ENCODE results near the gene MEIOB. TPM values are rescaled to one million over a fixed set of nuclear protein-coding genes. Genes with fewer than 3 reads are reported as not detected.

Gene MEIOB
- polyA plus RNA-seq, 3 donors = not detected

DNA sequence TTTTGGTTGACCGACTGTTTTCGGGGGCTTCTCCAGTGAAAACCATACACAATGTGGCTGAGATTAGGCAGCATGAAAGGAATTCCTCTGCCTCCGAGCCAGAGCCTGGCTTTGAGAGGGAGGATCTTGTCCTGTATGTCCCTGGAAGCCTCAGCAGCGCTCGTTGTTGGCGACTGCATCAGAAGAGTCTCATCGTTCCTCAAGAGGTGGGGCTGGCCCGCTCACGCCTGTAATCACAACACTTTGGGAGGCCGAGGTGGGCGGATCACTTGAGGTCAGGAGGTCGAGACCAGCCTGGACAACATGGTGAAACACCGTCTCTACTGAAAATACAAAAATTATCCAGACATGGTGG, 31.2 kb upstream of the MEIOB start:
- Histone ChIP-seq H3K9me3 (replicated peaks in 1 of 2; ENCODE audit: control insufficient read depth in 1 of 2, insufficient read depth in 1 of 2, low read length in 2 of 2) (no peaks in the 10 kb centered on the region), H3K4me2 (replicated peaks; ENCODE audit: extremely low read depth, low read length, poor library complexity, severe bottlenecking) (no peak overlapping the region), H3K9ac (ENCODE audit: insufficient read depth, low read length, poor library complexity, severe bottlenecking) (no peak overlapping the region), H3K36me3 (replicated peaks in 1 of 2; ENCODE audit: control insufficient read depth in 1 of 2, insufficient read depth in 2 of 2, low read length in 2 of 2) (no peaks in the 10 kb centered on the region), H2AFZ (ENCODE audit: insufficient read depth, low read depth, low read length, poor library complexity, severe bottlenecking) (no peak overlapping the region), H4K20me1 (ENCODE audit: insufficient read depth, low read length) (no peaks in the 10 kb centered on the region), H3K27ac (ENCODE audit: low read depth in 1 of 2, low read length in 2 of 2) (no peak overlapping the region), H3K79me2 (ENCODE audit: insufficient read depth, low read length) (no peaks in the 10 kb centered on the region), H3K4me3 (replicated peaks in 1 of 3; ENCODE audit: low read depth in 2 of 3, low read length in 3 of 3) (no peak overlapping the region), H3K27me3 (ENCODE audit: control insufficient read depth in 2 of 2, insufficient read depth in 2 of 2, low read length in 2 of 2) (peaks cover 0 to 4% of the 10 kb centered on the region in 2 donors), H3K4me1 (ENCODE audit: control insufficient read depth in 1 of 2, insufficient read depth in 2 of 2, low read length in 2 of 2) (no peaks in the 10 kb centered on the region)
- intact Hi-C loops (cut with micrococcal nuclease) = no loop called here
- Mint-ChIP-seq H3K9me3 (peaks cover 0 to 2% (median 0%) of the 10 kb centered on the region in 7 donors), H3K36me3 (no peaks in the 10 kb centered on the region), H3K4me1 (no peaks in the 10 kb centered on the region), H3K27ac (no peak overlapping the region), H3K27me3 (ENCODE audit: low read depth in 3 of 3) (peaks cover 20 to 54% (median 33%) of the 10 kb centered on the region in 3 donors), H3K4me3 (no peak overlapping the region)
- DNase-seq = no peak
- WGBS (ENCODE audit: insufficient coverage) = 81% methylated on average over 13 of the region's 13 CpGs
- TF ChIP-seq, protein P1, sequence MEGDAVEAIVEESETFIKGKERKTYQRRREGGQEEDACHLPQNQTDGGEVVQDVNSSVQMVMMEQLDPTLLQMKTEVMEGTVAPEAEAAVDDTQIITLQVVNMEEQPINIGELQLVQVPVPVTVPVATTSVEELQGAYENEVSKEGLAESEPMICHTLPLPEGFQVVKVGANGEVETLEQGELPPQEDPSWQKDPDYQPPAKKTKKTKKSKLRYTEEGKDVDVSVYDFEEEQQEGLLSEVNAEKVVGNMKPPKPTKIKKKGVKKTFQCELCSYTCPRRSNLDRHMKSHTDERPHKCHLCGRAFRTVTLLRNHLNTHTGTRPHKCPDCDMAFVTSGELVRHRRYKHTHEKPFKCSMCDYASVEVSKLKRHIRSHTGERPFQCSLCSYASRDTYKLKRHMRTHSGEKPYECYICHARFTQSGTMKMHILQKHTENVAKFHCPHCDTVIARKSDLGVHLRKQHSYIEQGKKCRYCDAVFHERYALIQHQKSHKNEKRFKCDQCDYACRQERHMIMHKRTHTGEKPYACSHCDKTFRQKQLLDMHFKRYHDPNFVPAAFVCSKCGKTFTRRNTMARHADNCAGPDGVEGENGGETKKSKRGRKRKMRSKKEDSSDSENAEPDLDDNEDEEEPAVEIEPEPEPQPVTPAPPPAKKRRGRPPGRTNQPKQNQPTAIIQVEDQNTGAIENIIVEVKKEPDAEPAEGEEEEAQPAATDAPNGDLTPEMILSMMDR (IDR thresholded peaks at IDR 0.05) = no peak

DNA sequence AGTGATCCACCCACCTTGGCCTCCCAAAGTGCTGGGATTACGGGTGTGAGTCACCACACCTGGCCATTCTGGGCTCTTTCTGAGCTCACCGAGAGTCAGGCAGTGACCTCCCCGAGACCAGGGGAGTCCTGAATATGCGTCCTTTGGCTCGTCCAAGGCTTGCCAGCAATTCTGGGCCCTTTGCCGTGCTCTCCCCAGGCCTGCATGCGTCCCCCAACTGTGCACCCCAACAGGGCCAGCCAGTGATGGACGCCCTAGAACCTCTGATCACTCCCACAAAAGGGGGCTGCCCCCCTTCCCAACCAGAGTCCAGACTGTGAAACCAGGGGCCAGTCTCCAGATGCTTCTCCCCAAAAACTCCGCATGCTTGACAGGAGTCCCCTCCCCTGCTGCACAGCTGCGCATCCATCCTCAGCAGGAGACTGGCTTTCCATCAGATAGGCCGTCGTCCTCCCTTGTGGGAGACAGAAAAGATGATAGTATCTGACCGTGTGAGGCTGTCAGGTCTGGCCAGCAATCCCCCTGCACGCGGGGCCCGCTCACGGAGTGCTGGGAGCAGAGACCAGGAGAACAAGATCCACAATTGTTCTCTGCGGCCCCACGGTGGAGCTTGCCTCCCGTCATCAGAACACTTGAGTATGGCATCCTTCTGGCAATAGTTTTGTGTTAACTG, 30.7 kb upstream of the MEIOB start:
- no peaks in the 10 kb centered on the region for H3K36me3 Mint-ChIP-seq
- H3K4me1 Mint-ChIP-seq = no peaks in the 10 kb centered on the region
- H3K27me3 ChIP-seq (ENCODE audit: control insufficient read depth in 2 of 2, insufficient read depth in 2 of 2, low read length in 2 of 2) = peaks cover 0 to 4% of the 10 kb centered on the region in 2 donors
- H3K27ac ChIP-seq (ENCODE audit: low read depth in 1 of 2, low read length in 2 of 2) = no peak overlapping the region
- intact Hi-C loops (cut with micrococcal nuclease) = no loop called here
- H4K20me1 ChIP-seq (ENCODE audit: insufficient read depth, low read length) = no peaks in the 10 kb centered on the region
- H2AFZ ChIP-seq (ENCODE audit: insufficient read depth, low read depth, low read length, poor library complexity, severe bottlenecking) = no peak overlapping the region
- H3K36me3 ChIP-seq (replicated peaks in 1 of 2; ENCODE audit: control insufficient read depth in 1 of 2, insufficient read depth in 2 of 2, low read length in 2 of 2) = no peaks in the 10 kb centered on the region
- H3K27me3 Mint-ChIP-seq (ENCODE audit: low read depth in 3 of 3) = peaks cover 20 to 52% (median 35%) of the 10 kb centered on the region in 3 donors
- TF ChIP-seq, protein P1 (IDR thresholded peaks at IDR 0.05) = no peak
- H3K4me2 ChIP-seq (replicated peaks; ENCODE audit: extremely low read depth, low read length, poor library complexity, severe bottlenecking) = no peak overlapping the region
- H3K9me3 ChIP-seq (replicated peaks in 1 of 2; ENCODE audit: control insufficient read depth in 1 of 2, insufficient read depth in 1 of 2, low read length in 2 of 2) = no peaks in the 10 kb centered on the region
- H3K4me3 ChIP-seq (replicated peaks in 1 of 3; ENCODE audit: low read depth in 2 of 3, low read length in 3 of 3) = no peak overlapping the region
- DNase-seq = no peak
- H3K79me2 ChIP-seq (ENCODE audit: insufficient read depth, low read length) = no peaks in the 10 kb centered on the region
- peaks cover 0 to 2% (median 0%) of the 10 kb centered on the region in 7 donors for H3K9me3 Mint-ChIP-seq
- H3K4me3 Mint-ChIP-seq = no peak overlapping the region
- no peak overlapping the region for H3K9ac ChIP-seq (ENCODE audit: insufficient read depth, low read length, poor library complexity, severe bottlenecking)
- WGBS (ENCODE audit: insufficient coverage) = 94% methylated on average over 18 of the region's 20 CpGs
- no peaks in the 10 kb centered on the region for H3K4me1 ChIP-seq (ENCODE audit: control insufficient read depth in 1 of 2, insufficient read depth in 2 of 2, low read length in 2 of 2)
- no peak overlapping the region for H3K27ac Mint-ChIP-seq

Data from CD14-positive monocyte (primary cell).